Activated CD8-positive, alpha-beta memory T cell treated with anti-CD3 and anti-CD28 coated beads, Interleukin-2, amount 50 U/mL, for 1 hour (primary cell): ENCODE results near the gene IER3.
"Not testable (repeated sequence)": the region's sequence is repeated elsewhere in the genome, so short reads cannot be mapped to it uniquely, and the experiment has no call there.

Source experiments
- DNase-seq: peaks from one replicate; pipeline ENCODE4 v3.0.0-alpha.2; 2020; ENCODE audit errors: extremely low read depth

Gene IER3

GRCh38 chr6:30723843-30724741, 20.3 kb downstream of the IER3 start:
- not testable (repeated sequence) for DNase-seq

GRCh38 chr6:30723159-30723842, 21.0 kb downstream of the IER3 start:
- not testable (repeated sequence) for DNase-seq

- no peak for DNase-seq
Measured at GRCh38 chr6:30722280-30723112, 21.9 kb downstream of the IER3 start.

- not testable (repeated sequence) for DNase-seq
Measured at GRCh38 chr6:30722025-30722279, 22.4 kb downstream of the IER3 start.

GRCh38 chr6:30721198-30722024, 22.9 kb downstream of the IER3 start:
- peak; percentile 84 for DNase-seq

- DNase-seq = no peak
Measured at GRCh38 chr6:30720738-30721197, 23.6 kb downstream of the IER3 start.

- peak; percentile 83 for DNase-seq
Measured at GRCh38 chr6:30719791-30720737, 24.3 kb downstream of the IER3 start, which contains the start of gene TUBB. Gene TUBB, plus strand, starts transcription at chr6:30720352. Its CDS starts 155 bp downstream, at chr6:30720507.

- DNase-seq = no peak
Measured at GRCh38 chr6:30719356-30719755, 25.0 kb downstream of the IER3 start.

- not testable (repeated sequence) for DNase-seq
Measured at GRCh38 chr6:30717845-30718720, 26.3 kb downstream of the IER3 start.

GRCh38 chr6:30717129-30717844, 27.1 kb downstream of the IER3 start, which contains the start of gene MDC1:
Gene MDC1, minus strand, starts transcription at chr6:30717281. Its CDS starts 2,106 bp downstream, at chr6:30715175.
- peak; percentile 100 for DNase-seq

GRCh38 chr6:30716879-30717128, 27.5 kb downstream of the IER3 start:
- no peak for DNase-seq

- no peak for DNase-seq
Measured at GRCh38 chr6:30714263-30714662, 30.1 kb downstream of the IER3 start.

- DNase-seq = no peak
Measured at GRCh38 chr6:30712441-30712945, 31.9 kb downstream of the IER3 start.

- no peak for DNase-seq
Measured at GRCh38 chr6:30711758-30712380, 32.5 kb downstream of the IER3 start.

- no peak for DNase-seq
Measured at GRCh38 chr6:30709101-30709868, 35.1 kb downstream of the IER3 start.

GRCh38 chr6:30707281-30707850, 37.0 kb downstream of the IER3 start:
- no peak for DNase-seq

GRCh38 chr6:30705620-30706019, 38.7 kb downstream of the IER3 start:
- DNase-seq = no peak
